Activated T-cell treated with anti-CD3 and anti-CD28 coated beads, Interleukin-2, amount 50 U/mL, for 48 hours (primary cell): Measurements from ENCODE around the gene CDK6.
"Not testable (repeated sequence)": the region's sequence is repeated elsewhere in the genome, so short reads cannot be mapped to it uniquely, and the experiment has no call there.

Source experiments
- DNase-seq, 2 experiments: peaks; one replicate each; pipeline ENCODE4 v3.0.0-alpha.2; 2020

CDK6 gene

DNA sequence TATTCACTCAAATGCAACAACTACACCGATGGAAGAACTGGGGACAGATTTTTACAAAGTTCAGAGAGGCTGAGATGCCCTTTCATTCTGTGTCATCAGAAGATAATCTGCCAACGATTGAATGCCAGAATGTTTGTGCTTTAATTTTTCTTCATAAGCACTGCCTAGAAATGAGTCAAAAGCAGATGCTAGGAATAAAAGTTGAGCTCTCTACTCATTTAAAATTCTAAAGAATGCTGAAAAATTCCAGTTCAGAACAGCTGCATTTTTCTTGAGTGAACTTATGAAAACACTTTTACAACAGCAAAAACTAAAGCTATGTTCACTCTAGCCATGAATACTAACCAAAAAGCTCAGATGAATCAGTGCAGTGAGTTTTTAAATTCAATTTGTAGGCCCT is 223.9 kb downstream of the CDK6 start:
- no peak for DNase-seq

DNA sequence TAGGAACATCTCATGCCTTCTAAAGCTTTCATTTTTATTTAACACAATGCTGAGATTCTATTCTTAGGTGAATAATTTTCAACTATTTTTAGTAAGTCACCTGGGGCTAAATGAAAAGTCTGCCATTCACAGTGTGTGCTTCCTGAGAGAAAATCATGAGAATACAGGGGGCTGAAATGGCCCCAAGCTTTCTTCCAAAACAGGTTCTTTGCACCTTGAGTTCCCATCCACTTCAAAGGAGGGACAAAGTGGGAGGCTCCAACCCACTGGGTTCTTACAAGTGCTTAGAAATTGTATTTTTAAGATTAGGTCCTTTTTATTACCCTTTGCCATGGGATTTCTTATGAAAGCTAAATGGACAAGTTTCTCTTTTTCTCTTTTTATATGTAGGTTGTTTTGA is 224.6 kb downstream of the CDK6 start:
- DNase-seq = no peak

DNA sequence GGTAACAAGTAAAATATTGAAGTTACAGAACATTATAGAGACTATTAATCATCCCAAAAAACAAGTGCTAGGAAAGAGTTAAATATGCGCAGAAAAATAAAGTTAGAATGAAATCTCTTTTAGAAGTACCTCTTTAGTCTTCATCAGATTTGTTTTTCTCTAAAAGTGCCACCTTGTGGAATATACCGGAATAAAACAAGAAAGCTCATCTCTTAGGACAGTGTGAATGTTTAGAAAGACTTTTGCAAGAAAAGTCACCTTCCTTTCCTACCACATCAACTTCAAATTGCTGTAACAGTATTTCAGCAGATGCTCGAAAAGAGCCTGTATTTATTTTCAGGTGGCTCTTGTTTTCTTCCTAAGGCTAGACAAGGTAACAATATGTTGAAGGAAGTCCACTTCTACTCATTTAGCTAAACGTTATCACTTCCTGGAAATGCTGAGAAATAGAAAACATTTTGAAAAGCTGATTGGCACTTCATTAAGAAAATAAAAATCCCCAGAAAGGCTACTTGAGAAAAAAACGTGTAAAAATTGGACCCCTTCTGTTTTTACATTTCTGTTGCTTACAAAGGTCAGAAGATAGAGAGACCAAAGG is 226.4 kb downstream of the CDK6 start:
- DNase-seq = no peak

DNA sequence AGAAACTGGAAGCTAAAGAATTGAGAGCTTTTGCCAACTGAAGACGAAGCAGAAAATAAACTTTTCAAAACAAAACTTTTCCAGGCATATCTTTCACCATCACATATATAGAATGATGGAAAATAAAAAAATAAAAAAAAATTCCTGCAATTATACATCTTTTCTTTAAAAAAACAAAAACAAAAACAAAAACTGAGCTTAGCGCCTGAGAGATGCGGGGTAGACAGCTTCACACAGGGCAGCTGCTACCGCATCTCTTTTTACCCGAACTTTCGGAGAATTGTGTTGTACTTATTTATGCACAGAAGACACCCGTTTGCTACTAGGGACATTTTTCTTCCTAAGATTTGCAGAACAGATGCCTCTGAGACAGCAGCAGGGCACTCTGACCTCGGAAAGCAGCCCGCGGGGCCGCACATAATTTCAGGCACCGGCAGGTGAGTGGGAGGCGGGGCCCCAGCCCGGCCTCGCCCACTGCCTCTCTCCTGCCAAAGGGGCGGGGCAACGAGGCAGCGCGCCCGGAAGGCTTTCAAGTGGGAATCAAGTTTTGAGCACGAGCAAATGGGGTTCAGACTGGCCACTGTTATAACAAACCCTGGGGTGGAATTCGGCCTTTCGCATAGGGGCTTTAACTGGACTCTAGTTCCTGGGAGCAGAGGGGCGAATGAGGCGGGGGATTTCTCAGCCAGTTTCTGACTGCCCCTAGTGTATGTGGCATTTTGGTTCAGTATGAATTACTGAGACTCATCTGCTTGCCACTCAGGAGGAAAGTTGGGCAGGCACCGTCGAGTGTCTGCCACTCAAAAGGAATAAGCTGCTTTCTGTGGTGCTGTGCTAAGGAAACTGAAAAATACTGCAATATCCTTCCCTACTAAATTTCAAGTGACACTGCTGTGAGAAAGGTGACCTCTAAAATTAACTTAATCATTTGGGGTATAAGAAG is 227.7 kb downstream of the CDK6 start:
- DNase-seq = no peak

DNA sequence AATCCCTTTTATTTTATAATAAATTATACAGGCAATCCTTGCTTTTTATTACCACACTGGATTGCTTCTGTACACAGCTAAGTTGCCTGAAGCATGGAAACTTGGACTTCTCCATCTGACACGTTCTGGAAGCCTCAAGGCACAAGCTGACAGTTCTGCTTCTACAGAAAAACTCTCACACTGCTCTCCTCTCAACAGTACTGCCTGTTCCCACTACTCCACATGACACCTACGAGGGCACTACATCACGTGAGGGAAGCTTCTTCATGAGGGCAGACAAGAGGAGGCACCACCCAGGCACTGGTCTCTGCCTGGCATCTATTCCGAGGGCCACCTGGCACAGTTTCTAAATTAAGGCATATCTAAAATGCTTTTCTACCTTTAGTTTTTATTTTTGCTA is 229.4 kb downstream of the CDK6 start:
- no peak for DNase-seq

DNA sequence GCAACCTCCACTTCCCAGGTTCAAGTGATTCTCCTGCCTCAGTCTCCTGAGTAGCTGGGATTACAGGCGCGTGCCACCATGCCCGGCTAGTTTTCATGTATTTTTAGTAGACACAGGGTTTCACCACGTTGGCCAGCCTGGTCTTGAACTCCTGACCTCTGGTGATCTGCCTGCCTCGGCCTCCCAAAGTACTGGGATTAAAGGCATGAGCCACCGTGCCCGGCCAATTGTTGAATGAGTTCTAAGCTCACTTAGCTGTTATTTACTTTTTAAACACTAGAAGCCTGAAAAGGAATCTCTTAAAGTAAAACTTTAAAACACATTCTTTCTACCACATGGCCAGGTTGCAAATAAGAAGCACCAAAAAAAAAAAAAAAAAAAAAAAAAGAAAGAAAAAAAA is 231.9 kb downstream of the CDK6 start:
- not testable (repeated sequence) for DNase-seq

DNA sequence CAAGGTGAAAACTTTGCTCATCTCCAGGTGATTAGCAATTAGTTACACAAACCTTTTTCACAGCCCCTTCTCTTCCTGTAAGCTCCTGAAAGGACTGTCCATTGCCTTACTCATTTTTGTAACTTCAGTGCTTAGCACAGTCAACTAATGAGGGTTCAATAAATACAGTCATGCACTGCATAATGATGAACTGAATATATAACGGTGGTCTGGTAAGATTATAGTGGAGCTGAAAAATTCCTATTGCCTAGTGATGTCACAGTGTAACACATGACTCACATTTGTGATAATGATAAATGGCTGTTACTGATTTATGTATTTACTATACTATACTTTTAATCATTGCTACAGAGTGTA is 233.3 kb downstream of the CDK6 start:
- no peak for DNase-seq

DNA sequence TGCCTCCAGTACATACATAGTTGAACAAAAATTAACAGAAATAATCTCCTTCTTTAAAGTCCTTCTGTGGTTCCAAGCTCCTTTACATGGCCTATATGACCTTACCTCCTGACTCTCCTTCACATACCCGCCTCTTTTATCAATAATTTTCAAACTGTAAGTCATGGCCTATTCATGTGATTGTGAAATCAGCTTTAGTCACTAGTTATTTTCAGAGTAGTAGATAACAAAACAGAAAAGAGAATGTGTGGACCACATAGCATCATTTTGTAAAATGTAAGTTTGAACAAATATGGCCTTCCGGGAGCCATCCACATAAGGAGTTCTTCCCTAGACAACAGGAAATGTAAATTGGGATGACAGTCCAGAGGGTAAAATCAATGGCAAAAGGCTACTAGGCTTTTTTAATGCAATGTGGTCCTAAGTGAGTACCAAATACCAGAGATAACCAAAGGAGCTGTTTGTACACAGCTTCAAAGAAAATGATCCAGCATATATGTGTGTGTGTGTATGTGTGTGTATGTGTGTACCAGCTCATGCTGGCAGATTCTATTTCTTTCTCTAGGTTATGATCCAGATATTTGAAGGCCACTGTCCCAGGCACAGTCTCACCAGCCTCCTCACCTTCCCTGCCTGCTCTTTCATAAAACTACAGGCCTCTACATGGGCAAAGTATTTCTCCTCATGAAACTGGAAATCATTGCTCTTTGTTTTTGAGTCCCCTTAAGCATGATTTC is 233.9 kb downstream of the CDK6 start:
- no peak for DNase-seq

DNA sequence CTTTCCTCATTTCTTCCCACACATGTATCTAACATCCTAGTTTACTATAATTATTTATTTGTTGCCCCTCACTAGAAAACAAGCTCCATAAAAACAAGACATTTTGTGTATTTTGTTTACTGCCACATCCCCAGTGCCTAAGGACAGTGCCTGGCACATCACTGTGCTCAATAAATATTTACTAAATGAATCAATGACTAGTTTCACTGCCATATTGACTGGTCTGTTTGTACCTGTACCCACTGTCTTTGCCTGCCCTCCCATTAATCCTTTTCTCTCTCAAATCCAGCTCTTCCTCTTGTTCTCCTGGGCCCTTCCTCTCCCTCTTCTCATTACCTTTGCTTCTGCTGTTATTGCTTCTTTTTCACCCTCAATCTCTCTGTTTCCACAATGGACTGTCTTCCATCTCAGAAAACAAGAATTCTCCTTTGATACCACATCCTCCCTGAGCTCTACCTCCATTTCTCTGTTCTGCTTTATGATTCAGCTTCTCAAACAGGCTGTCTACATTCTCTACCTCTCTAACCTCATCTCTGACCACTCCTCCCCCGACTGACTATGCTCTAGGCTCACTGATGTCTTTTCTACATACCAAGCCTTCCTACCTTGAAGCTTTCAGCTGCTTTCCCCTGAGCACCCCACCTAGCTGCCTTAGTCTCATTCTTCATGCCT is 237.9 kb downstream of the CDK6 start:
- no peak for DNase-seq

DNA sequence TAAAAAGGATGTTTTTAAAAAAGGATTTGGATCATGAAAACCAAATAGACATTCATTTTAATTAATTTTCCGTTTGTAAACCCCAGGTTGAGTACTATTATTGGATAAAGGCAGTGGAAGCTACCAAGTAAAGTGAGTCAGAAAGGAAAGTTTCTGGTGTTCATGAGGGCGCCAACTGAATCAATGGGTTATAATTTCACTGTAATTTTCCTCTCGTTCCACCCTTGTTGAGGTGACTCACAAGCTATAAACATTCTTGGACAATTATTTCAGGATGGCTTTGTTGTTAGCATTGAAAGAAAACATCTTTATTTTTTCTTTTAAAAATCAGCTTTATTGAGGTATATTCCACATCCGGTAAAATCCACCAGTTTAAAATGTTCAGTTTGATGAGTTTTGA is 241.1 kb downstream of the CDK6 start:
- no peak for DNase-seq

DNA sequence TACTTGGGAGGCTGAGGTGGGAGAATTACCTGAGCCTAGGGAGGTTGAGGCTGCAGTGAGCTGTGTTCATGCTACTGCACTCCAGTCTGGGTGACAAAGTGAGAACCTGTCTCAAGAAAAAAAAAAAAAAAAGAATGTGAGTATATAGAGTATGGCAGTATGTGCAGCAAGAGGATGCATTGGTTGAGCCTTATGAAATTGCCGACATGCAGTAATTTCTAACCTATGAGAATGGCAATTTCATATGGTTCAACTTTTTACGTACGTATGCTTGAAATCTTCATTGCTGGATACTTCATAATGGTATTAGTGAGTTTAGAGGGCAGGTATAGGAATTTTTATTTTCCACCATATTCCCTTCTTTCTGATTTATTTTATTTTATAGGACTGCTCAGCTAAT is 241.6 kb downstream of the CDK6 start:
- no peak for DNase-seq

DNA sequence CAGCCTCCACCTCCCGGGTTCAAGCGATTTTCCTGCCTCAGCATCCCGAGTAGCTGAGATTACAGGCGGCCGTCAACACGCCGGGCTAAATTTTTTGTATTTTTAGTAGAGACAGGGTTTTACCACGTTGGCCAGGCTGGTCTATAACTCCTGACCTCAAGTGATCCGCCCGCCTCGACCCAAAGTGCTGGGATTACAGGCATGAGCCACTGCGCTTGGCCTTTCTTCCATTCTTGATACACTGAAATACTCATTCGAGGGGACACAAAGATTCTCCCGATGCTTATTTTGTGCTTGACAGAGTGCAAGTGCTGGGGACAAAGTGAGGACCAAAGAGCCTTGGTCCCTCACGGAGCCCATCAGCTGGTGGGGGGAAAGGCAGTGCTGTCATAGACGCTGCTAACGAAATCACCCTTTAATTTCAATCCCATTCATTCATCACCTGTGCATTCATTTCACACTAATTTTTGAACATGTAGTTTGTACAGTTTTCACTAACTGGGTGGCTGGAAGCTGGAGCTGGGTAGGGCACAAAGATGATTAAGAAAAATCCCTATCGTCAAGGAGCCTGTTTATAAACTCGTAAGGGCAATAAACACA is 245.6 kb downstream of the CDK6 start:
- DNase-seq = no peak

DNA sequence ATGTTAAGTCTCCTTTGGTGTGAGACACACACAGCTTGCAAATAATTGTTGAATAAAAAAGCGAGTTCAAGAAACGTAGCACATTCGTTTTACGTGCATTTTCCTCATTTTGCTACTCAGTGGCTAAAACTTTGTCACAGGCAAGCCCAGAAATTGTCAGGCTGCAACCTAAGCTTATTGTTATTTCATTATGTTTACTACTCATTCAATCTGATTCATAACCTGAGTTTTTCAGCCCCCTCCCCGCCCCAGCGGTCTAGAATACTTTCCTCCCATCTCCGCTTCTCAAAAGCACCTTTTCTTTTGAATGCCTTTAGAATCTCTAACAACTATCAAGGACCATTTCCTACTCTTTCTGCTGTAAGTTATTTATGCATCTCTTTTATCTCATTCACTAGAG is 247.3 kb downstream of the CDK6 start:
- DNase-seq = no peak

DNA sequence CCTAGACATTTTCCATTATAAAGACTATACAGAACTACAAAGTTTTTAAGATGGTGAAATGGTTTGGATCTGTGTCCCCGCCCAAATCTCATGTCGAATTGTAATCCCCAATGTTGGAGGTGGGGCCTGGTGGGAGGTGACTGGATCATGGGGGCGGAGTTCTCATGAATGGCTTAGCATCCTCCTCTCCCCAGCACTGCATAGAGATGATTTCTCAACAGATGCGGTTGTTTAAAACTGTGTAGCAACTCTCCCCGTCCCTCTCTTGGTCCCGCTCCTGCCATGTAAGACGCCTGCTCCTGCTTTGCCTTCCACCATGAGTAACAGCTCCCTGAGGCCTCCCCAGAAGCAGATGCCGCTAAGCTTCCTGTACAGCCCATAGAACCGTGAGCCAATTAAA is 247.8 kb downstream of the CDK6 start:
- DNase-seq = peak; percentile 42 to 48

DNA sequence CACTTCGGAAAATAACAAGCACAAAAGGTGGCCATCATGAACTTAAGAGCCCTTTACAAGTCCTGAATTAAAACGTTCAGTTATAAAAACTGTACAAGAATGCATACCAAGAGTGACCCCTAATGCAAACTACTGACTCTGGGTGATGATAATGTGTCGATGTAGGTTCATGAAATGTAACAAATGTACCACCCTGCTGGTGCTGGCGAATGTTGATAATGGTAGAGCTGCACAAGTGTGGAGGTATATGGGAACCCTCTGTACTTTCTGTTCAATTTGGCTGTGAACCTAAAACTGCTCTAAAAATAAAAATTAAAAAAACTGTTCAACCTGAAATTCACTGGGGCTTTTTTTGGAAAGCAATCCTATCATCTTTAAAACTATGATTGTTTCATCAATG is 249.5 kb downstream of the CDK6 start:
- no peak for DNase-seq

DNA sequence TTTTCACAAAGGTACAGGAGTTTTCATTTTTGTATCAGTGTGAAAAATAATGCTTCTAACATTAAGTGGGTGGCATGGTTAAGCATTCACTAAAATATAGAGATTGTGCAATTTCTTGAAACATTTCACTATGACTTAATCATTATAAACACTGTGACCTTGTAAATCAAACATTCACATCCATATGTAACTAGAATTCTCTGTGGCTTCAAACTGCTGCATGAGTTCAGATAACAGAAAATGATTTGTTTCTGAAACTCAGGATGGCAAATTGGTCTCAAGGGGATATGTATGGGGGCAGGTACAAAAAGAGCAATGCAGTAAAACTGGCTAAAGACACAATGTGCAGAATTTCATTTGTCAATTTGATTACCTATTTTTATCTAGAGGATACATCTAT is 250.0 kb downstream of the CDK6 start:
- no peak for DNase-seq

DNA sequence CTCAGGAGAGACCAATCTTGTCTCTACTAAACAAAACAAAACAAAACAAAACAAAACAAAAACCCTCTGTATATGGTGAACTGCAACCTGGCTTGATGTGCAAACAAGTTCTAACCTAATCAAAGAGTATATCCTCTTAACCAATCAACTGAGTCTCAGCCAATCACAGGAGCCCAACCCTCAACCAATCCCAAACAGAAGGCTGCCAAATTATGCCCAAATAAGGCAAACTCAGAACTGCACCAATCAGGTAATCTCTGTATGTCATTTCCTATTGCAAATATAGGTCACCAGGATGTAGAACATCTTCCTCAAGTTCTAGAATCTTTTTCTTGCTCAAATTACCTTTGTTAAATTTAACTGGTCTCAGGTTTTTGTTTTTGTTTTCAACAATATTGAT is 251.4 kb downstream of the CDK6 start:
- DNase-seq = no peak

DNA sequence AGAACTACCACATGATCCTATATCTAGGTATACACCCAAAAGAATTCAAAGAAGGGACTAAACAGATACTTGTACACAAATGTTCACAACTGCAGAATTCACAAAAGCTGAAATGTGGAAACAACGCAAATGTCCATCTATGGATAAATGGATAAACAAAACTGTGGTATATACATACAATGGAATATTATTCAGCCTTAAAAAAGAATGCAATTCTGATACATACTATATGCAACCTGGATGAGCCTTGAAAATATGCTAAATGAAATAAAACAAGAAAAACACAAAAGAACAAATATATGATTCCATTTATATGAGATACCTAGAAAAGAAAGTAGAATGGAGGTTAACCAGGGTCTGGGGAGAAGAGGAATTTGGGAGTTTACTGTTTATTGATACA is 253.4 kb downstream of the CDK6 start:
- DNase-seq = no peak

DNA sequence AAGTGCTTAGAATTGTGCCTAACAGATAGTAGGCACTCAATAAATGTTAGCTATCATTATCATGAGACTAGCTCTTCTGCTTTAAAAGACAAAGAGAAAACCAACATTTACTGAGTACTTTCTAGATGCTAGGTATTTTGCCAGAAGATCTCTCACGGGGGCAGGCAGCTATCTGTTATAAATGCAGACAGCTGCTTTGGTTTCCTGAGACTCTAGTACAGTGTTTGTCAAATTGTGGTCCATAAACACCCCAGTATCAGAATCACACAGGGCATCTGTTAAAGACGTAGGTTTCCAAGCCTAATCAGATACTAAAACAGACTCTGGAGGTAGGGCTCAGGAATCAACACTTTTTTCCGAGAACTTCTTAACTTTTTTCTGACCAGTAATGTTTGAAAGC is 260.1 kb downstream of the CDK6 start:
- DNase-seq = no peak

DNA sequence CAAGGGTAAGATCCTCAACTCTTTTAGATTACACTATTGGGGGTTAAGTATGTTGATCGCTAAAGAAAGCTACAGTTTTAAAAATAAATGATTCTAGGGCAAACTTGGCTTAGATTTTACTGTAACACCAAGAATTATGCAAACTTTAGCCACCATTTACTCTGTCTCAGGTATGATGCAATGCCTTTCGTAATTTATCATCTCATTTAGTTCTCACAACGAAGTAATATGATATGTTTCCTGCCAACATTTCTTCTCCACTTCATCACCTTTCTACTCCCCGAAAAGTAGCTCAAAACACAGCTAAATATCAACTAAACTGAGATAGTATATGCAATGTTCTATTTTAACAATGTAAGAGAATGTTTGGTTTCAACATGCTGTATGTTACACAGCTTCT is 267.2 kb downstream of the CDK6 start:
- DNase-seq = no peak

DNA sequence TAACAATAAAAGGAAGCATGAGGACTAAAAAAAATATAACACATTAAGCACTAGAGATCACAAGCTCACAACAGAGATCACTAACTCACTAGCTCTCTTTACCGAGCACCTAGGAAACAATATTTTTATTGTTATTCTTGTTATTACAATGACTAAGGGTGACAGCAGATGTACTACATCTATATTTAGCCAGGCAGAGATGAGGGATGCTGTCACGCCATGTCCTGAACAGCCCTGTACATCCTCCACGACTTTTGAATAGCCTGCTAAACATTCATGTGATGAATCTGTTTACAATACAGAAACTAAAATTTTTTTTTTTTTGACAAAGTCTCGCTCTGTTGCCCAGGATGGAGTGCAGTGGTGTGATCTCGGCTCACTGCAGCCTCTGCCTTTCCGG is 268.9 kb downstream of the CDK6 start:
- DNase-seq = no peak

DNA sequence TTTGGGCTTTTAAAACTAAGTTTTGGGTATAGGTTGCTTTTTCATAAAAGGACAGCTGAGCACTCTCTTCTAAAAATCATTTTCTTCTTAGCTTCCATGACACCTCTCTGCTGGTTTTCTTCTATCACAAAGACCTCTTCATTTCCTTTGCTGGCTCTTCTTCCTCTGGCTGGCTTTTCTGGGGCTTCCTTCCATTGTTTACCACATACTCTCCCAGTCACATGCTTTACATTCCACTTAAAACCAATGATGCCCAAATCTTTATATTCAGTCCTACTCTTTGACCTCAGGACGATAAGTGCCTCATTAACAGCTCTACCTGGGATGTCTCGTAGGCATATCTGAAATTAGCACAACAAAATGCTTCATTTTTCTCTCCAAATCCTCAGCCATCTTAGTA is 273.0 kb downstream of the CDK6 start:
- no peak for DNase-seq

DNA sequence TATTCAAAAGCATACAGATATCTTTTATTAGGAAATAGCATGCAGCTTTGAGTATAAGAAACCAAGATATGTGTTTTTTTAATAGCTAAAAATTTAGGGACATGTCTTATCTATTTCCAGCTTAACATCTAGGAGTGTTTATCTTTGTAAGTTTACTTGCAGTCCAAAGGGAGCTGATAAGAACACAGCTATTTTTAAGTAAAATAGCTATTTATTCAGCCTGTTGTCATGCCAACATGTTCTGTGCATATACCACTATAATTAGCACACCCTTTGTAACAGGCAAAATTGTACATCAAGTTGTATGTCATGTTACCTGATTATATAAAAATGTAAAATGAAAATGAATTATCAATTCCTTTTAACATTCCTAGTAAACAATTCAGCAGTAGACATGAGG is 275.8 kb downstream of the CDK6 start:
- DNase-seq = no peak
